Endothelial cell of umbilical vein (primary cell): Measurements from ENCODE around the gene EXO5. TPM values are rescaled to one million over a fixed set of nuclear protein-coding genes. Genes with fewer than 3 reads are reported as not detected.

Source experiments
- BruUV-seq: library from RNA; stranded (reverse); fragments of 400-500 nt; replicated peaks from 2 replicates; lab custom pipeline; 2021; lab: Mats Ljungman, UMichigan
- CTCF ChIA-PET: fragments of 300-600, 350-600 bp; sonication (Branson Sonifier 250); formaldehyde crosslinking; loops from one replicate; lab custom pipeline; 2021; ENCODE audit warnings: antibody characterized with exemption, inconsistent platforms; lab: Charles Lee
- POLR2A ChIA-PET: fragments of 300-600, 350-600 bp; sonication (Branson Sonifier 250); formaldehyde crosslinking; loops from one replicate; lab custom pipeline; 2021; ENCODE audit warnings: antibody characterized with exemption, inconsistent platforms; lab: Charles Lee
- DNase-seq: peaks from one replicate; pipeline ENCODE4 v3.0.0-alpha.2; 2011; ENCODE audit warnings: low read depth, low spot score
- FAIRE-seq: peaks from 2 replicates; lab custom pipeline; 2011; peaks lifted over from hg19 to GRCh38; lab: Jason Lieb, UNC
- H2AFZ ChIP-seq: 2 replicates; pipeline ENCODE4 v1.6.0; 2012; ENCODE audit warnings: low read depth, low read length, control low read depth, inconsistent platforms
- H3K27ac ChIP-seq: 2 replicates; pipeline ENCODE4 v1.5.1; 2011; ENCODE audit warnings: low read depth, mild to moderate bottlenecking, control low read depth, low read length, moderate library complexity; ENCODE audit not compliant: insufficient read depth
- H3K27me3 ChIP-seq, 2 experiments: 2 replicates each; pipeline versions ENCODE4 v1.6.0 to v1.6.1; 2011; ENCODE audit warnings: low read length in 2 of 2, mixed read lengths in 1 of 2; ENCODE audit not compliant: control insufficient read depth in 2 of 2, insufficient read depth in 2 of 2
- H3K36me3 ChIP-seq, 2 experiments: 2 replicates in 1 of 2; 3 replicates in 1 of 2; pipeline ENCODE4 v1.5.1; 2011; ENCODE audit warnings: low read length in 2 of 2, mild to moderate bottlenecking in 1 of 2, moderate library complexity in 1 of 2; ENCODE audit not compliant: control insufficient read depth in 2 of 2, insufficient read depth in 2 of 2; ENCODE audit errors: extremely low read depth in 1 of 2
- H3K4me1 ChIP-seq: 3 replicates; pipeline ENCODE4 v1.5.1; 2011; ENCODE audit warnings: mild to moderate bottlenecking, low read length; ENCODE audit not compliant: control insufficient read depth, insufficient read depth; ENCODE audit errors: extremely low read depth
- H3K4me2 ChIP-seq: 2 replicates; pipeline ENCODE4 v1.6.1; 2011; ENCODE audit warnings: low read length, control low read depth, mixed read lengths; ENCODE audit not compliant: insufficient read depth
- H3K4me3 ChIP-seq, 3 experiments: fragments of 200-600 bp in 1 of 3; sonication (generic), shearing (Covaris generic) in 1 of 3; replicated peaks in 1 of 3; 2 replicates each; pipeline ENCODE4 v1.5.1; 2011 to 2016; ENCODE audit warnings: control low read depth in 3 of 3, low read length in 3 of 3, mild to moderate bottlenecking in 2 of 3, inconsistent platforms in 1 of 3, low read depth in 1 of 3, moderate library complexity in 1 of 3; ENCODE audit not compliant: insufficient read depth in 1 of 3
- H3K79me2 ChIP-seq: 2 replicates; pipeline ENCODE4 v1.6.0; 2012; ENCODE audit warnings: low read length, inconsistent platforms; ENCODE audit not compliant: control insufficient read depth, insufficient read depth
- H3K9ac ChIP-seq: replicated peaks from 2 replicates; pipeline ENCODE3; 2011; ENCODE audit warnings: low read length, control low read depth; ENCODE audit not compliant: insufficient read depth; ENCODE audit errors: extremely low read depth
- H3K9me1 ChIP-seq: replicated peaks from 3 replicates; pipeline ENCODE4 v1.6.0; 2011; ENCODE audit warnings: mild to moderate bottlenecking, low read length; ENCODE audit not compliant: control insufficient read depth, insufficient read depth; ENCODE audit errors: extremely low read depth
- H3K9me3 ChIP-seq: replicated peaks from 2 replicates; pipeline ENCODE4 v1.5.1; 2012; ENCODE audit warnings: low read length, inconsistent platforms; ENCODE audit not compliant: control insufficient read depth, insufficient read depth
- H4K20me1 ChIP-seq: replicated peaks from 2 replicates; pipeline ENCODE3; 2011; ENCODE audit warnings: mild to moderate bottlenecking, low read length; ENCODE audit not compliant: control insufficient read depth, insufficient read depth; ENCODE audit errors: extremely low read depth
- EZH2 ChIP-seq: IDR thresholded peaks from 2 replicates; pipeline ENCODE4 v1.6.1; 2012; ENCODE audit warnings: borderline replicate concordance, low read depth, mild to moderate bottlenecking, moderate library complexity, low read length, inconsistent platforms; ENCODE audit not compliant: severe bottlenecking
- FOS ChIP-seq: IDR thresholded peaks from 2 replicates; pipeline ENCODE4 v1.6.1; 2011; ENCODE audit warnings: mild to moderate bottlenecking, low read length, moderate library complexity, borderline replicate concordance; ENCODE audit not compliant: insufficient read depth
- GATA2 ChIP-seq: IDR thresholded peaks from 2 replicates; pipeline ENCODE4 v1.7.0; 2011; ENCODE audit warnings: low read depth, mild to moderate bottlenecking, moderate library complexity, mixed read lengths, low read length; ENCODE audit not compliant: insufficient read length, insufficient read depth
- JUN ChIP-seq: IDR thresholded peaks from 2 replicates; pipeline ENCODE4 v1.6.1; 2011; ENCODE audit warnings: borderline replicate concordance, low read depth; ENCODE audit not compliant: insufficient read length, insufficient read depth
- MYC ChIP-seq: IDR thresholded peaks from one replicate; pipeline ENCODE4 v1.6.1; 2011; ENCODE audit warnings: mild to moderate bottlenecking, low read depth, low read length
- POLR2A ChIP-seq: IDR thresholded peaks from 2 replicates; pipeline ENCODE4 v1.6.1; 2012; ENCODE audit warnings: low read depth, mild to moderate bottlenecking, control low read depth, low read length
- POLR2AphosphoS5 ChIP-seq: IDR thresholded peaks from 2 replicates; pipeline ENCODE4 v1.6.1; 2012; ENCODE audit warnings: low read depth, mild to moderate bottlenecking, control low read depth, low read length, moderate library complexity; ENCODE audit not compliant: insufficient read depth
- dilution Hi-C: fragments of 300-500 bp; cut with MboI; formaldehyde crosslinking; loops from one replicate; pipeline ENCODE4 v1.15.0; 2019; ENCODE audit warnings: low sequenced_read_pairs; ENCODE audit not compliant: extremely low pct_ligation_motif_present
- intact Hi-C: fragments of 100-400 bp; cut with micrococcal nuclease; formaldehyde crosslinking; loops from one replicate; pipeline ENCODE4 v1.10.0; 2022
- polyA plus RNA-seq, 4 experiments: library from polyadenylated mRNA; depleted of rRNA in 3 of 4; stranded (reverse) in 3 of 4; unstranded in 1 of 4; fragments of >200 nt; gene quantifications; 2 replicates each; pipeline versions ENCODE4 v1.2.1 to v1.2.3, GENCODE V29; 2011 to 2012; ENCODE audit warnings: missing spikeins in 1 of 4
- total RNA-seq: library from RNA; stranded (reverse); gene quantifications from 2 replicates; pipeline ENCODE4 v1.2.3, GENCODE V29; 2021
- TF ChIP-seq, protein P1 (sequence below), 2 donors: IDR thresholded peaks; 1 replicate in 1 of 2; 2 replicates in 1 of 2; pipeline ENCODE4 v1.5.1; 2011; ENCODE audit warnings: low read length in 2 of 2, mild to moderate bottlenecking in 2 of 2, moderate library complexity in 2 of 2, control low read depth in 1 of 2, inconsistent platforms in 1 of 2, low read depth in 1 of 2; ENCODE audit not compliant: insufficient read depth in 1 of 2; ENCODE audit errors: extremely low read depth in 1 of 2
- TF ChIP-seq, protein P2 (sequence below): IDR thresholded peaks from 2 replicates; pipeline ENCODE4 v1.6.1; 2011; ENCODE audit not compliant: insufficient read depth, insufficient read length

The EXO5 gene
- total and polyA plus RNA-seq, 2 donors (not counting 3 experiments of a cell fraction or from before 2014, with no cell fraction given): 7.0 to 13.0 TPM

DNA sequence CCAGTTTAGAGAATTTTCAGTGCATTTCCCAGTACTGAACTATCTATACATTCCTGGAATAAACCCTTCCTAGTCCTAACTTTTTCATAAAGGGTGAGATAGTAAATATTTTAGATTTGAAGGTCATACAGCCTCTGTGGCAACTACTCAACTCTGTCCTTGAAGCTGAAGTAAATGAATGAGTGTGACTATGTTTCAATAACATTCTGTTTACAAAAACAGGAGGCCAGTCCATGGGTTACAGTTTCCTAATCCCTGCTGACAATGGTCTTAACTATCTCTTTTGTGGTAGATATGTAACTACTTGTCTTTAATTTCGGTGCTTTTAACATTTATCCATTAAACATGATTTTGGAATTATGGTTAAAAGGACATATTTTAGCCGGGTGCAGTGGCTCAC is 27.2 kb downstream of the EXO5 start:
- no peak for TF ChIP-seq POLR2AphosphoS5
- TF ChIP-seq, protein P1, sequence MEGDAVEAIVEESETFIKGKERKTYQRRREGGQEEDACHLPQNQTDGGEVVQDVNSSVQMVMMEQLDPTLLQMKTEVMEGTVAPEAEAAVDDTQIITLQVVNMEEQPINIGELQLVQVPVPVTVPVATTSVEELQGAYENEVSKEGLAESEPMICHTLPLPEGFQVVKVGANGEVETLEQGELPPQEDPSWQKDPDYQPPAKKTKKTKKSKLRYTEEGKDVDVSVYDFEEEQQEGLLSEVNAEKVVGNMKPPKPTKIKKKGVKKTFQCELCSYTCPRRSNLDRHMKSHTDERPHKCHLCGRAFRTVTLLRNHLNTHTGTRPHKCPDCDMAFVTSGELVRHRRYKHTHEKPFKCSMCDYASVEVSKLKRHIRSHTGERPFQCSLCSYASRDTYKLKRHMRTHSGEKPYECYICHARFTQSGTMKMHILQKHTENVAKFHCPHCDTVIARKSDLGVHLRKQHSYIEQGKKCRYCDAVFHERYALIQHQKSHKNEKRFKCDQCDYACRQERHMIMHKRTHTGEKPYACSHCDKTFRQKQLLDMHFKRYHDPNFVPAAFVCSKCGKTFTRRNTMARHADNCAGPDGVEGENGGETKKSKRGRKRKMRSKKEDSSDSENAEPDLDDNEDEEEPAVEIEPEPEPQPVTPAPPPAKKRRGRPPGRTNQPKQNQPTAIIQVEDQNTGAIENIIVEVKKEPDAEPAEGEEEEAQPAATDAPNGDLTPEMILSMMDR (IDR thresholded peaks at IDR 0.05; ENCODE audit: extremely low read depth in 1 of 2, insufficient read depth in 1 of 2, low read depth in 1 of 2, low read length in 2 of 2): no peak
- no peak for TF ChIP-seq FOS
- TF ChIP-seq, protein P2, sequence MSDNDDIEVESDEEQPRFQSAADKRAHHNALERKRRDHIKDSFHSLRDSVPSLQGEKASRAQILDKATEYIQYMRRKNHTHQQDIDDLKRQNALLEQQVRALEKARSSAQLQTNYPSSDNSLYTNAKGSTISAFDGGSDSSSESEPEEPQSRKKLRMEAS: no peak
- TF ChIP-seq GATA2: no peak
- TF ChIP-seq JUN: no peak
- no peak for TF ChIP-seq MYC
- TF ChIP-seq POLR2A: no peak
- no peak for TF ChIP-seq EZH2
- no peaks in the 10 kb centered on the region for H3K27me3 ChIP-seq
- no peak overlapping the region for H3K4me2 ChIP-seq
- H4K20me1 ChIP-seq: no peaks in the 10 kb centered on the region
- no peak overlapping the region for H2AFZ ChIP-seq
- CTCF ChIA-PET: no interaction called here
- H3K79me2 ChIP-seq: no peaks in the 10 kb centered on the region
- dilution Hi-C loops (no loop called here), intact Hi-C loops (no loop called here)
- H3K9ac ChIP-seq: no peak overlapping the region
- FAIRE-seq (no peak), DNase-seq (no peak)
- BruUV-seq: no TSS peak
- no peaks in the 10 kb centered on the region for H3K9me1 ChIP-seq
- no peak overlapping the region for H3K4me3 ChIP-seq
- no peaks in the 10 kb centered on the region for H3K9me3 ChIP-seq
- H3K36me3 ChIP-seq: no peaks in the 10 kb centered on the region
- POLR2A ChIA-PET: no interaction called here
- peaks cover 7% of the 10 kb centered on the region for H3K4me1 ChIP-seq
- no peak overlapping the region for H3K27ac ChIP-seq
